Measurements from ENCODE around the gene ANKRD28.

The ANKRD28 gene

DNA sequence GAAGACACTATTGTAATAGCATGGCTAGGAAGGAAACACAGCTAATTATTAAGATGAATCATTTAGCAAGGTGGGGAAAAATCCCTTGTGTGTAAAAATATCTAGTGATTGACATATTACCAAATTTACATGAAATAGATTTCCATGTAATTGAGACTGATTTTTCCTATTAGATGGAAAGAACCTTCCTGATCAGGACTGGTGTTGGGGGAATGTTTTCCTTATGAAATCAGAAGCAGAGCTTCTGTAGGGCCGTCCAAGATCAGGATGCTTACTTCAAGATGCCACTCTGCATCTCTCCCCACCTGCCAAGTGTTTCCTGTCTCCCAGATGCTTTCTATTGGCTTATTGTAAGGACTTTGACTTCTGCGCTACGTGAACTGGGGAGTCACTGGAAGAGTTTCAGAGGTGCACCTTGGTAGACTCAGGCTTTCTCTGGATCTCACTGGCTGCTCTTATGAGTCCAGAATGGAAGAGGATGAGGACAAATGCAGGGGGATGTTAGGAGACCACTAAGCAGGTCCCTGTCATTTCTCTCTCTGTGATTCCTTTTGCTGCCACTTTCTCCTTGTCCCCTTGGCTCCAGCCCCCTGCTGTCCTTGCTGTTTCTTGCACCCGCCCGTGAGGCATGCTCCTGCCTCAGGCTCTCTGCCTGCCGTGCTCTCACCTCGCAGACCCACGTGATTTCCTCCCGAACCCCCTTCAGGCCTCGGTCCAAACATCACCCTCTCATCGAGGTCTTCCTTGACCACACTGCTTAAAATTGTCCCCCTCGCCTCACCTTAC lies 166.2 kb downstream of the ANKRD28 start:
- Histone ChIP-seq H4K8ac (ENCODE audit: low read depth, low read length) (no peak overlapping the region), H3K79me2 (ENCODE audit: control insufficient read depth, insufficient read depth, low read length) (no peaks in the 10 kb centered on the region), H3K79me1 (ENCODE audit: low read length) (no peaks in the 10 kb centered on the region), H2AK5ac (ENCODE audit: low read length) (no peak overlapping the region), H3K23ac (ENCODE audit: low read length) (no peak overlapping the region), H3K4me2 (ENCODE audit: low read length) (no peak overlapping the region), H3K18ac (ENCODE audit: low read length) (no peak overlapping the region), H2BK120ac (ENCODE audit: low read depth, low read length) (no peak overlapping the region), H3K4me3 (ENCODE audit: low read length) (no peak overlapping the region), H3K56ac (ENCODE audit: low read length) (peak overlapping the region; percentile 11), H3K36me3 (ENCODE audit: control insufficient read depth, insufficient read depth, low read length) (no peaks in the 10 kb centered on the region), H3K27me3 (ENCODE audit: insufficient read depth, low read length, poor library complexity) (no peaks in the 10 kb centered on the region), H2BK15ac (replicated peaks; ENCODE audit: low read depth) (no peak overlapping the region), H3K4ac (ENCODE audit: low read depth, low read length) (no peak overlapping the region), H3K9ac (ENCODE audit: low read length) (no peak overlapping the region), H3K4me1 (ENCODE audit: control insufficient read depth, low read depth, low read length) (no peaks in the 10 kb centered on the region), H4K5ac (ENCODE audit: low read length) (no peak overlapping the region), H2BK5ac (ENCODE audit: low read length) (no peak overlapping the region), H3K27ac (ENCODE audit: low read depth, low read length) (no peak overlapping the region)
- DNase-seq, result peak; percentile 53
- no CpG with 5 or more reads among the region's 12 CpGs for WGBS (ENCODE audit: extremely low coverage, insufficient coverage, low lambda C conversion rate)

DNA sequence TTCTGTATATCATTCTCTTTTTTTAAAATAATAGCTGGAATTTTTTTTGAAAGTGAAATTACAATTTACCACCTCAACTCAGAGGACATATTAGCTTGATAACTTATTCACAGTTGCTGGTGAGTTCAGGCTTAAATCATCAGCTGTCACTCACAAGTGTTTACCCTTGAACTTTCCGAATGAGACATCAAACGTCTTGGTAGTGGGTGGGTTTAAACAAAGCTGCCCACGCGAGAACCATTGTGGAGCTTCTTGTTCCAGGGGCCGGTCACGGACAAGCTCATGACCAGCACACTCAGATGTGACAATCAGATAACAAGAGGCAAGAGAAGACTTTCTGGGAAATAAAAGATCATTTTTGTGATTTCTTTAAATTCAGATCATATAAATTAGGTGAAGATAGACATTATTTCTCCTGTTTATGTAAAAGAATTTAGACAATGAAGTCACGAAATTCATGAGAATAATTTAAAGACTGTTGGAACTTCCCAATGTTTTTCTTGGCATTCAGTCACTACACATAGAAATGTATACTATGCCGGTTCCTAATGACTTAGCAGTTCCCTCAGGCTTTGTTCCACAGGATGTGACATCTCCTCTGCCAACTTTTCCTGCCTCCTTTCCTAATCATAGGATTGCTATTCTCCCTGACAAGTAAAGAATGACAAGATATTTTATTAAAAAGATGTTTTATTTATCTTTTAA lies 167.0 kb downstream of the ANKRD28 start:
- H4K5ac ChIP-seq (ENCODE audit: low read length), result no peak overlapping the region
- H3K4me1 ChIP-seq (ENCODE audit: control insufficient read depth, low read depth, low read length), result no peaks in the 10 kb centered on the region
- no peak overlapping the region for H3K27ac ChIP-seq (ENCODE audit: low read depth, low read length)
- no peak overlapping the region for H4K8ac ChIP-seq (ENCODE audit: low read depth, low read length)
- H2BK5ac ChIP-seq (ENCODE audit: low read length), result no peak overlapping the region
- no peak overlapping the region for H3K4me2 ChIP-seq (ENCODE audit: low read length)
- no peak overlapping the region for H3K18ac ChIP-seq (ENCODE audit: low read length)
- no peak overlapping the region for H2BK120ac ChIP-seq (ENCODE audit: low read depth, low read length)
- H3K36me3 ChIP-seq (ENCODE audit: control insufficient read depth, insufficient read depth, low read length), result no peaks in the 10 kb centered on the region
- H3K9ac ChIP-seq (ENCODE audit: low read length), result no peak overlapping the region
- no peak overlapping the region for H2BK15ac ChIP-seq (replicated peaks; ENCODE audit: low read depth)
- H3K23ac ChIP-seq (ENCODE audit: low read length), result no peak overlapping the region
- H2AK5ac ChIP-seq (ENCODE audit: low read length), result no peak overlapping the region
- no peaks in the 10 kb centered on the region for H3K79me2 ChIP-seq (ENCODE audit: control insufficient read depth, insufficient read depth, low read length)
- no peak overlapping the region for H3K56ac ChIP-seq (ENCODE audit: low read length)
- H3K79me1 ChIP-seq (ENCODE audit: low read length), result no peaks in the 10 kb centered on the region
- no peak overlapping the region for H3K4me3 ChIP-seq (ENCODE audit: low read length)
- H3K4ac ChIP-seq (ENCODE audit: low read depth, low read length), result no peak overlapping the region
- H3K27me3 ChIP-seq (ENCODE audit: insufficient read depth, low read length, poor library complexity), result no peaks in the 10 kb centered on the region
- no CpG with 5 or more reads among the region's 8 CpGs for WGBS (ENCODE audit: extremely low coverage, insufficient coverage, low lambda C conversion rate)
- DNase-seq, result peak; percentile 87

DNA sequence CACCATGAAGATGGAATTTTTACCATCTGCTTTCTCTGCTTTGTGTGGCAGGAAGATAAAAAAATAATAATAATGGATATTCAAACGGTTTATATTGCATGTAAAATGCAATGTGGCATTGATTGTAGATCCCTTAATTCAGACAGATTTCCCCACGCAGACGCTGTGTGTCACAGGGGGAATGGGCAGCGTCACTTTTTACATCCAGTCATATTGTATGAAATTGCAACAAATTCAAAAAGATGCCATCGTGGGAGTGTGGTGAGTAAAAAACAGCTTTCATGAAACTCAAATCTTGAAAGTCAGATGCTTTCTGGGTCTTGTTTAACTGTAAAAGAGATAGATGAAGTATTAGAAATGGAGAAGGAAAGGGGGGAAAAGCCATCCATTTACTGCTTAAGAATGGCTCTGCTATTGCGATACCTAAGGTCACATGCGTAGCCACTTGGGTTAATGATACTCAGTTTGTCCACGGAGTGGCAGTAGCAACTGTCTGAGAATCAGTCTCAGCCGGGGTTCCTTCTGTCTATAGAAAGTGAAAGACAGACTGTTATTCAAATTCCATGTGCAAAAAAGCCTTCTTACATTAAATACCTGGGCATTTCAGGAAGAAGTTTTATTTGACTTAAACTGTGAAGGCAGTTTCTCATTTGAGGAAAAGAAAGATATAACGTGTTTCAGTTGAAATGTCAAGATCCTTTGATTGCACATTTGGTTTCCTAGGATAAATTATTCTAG lies 167.8 kb downstream of the ANKRD28 start:
- H3K79me1 ChIP-seq (ENCODE audit: low read length), result no peaks in the 10 kb centered on the region
- no peaks in the 10 kb centered on the region for H3K79me2 ChIP-seq (ENCODE audit: control insufficient read depth, insufficient read depth, low read length)
- no peak overlapping the region for H3K4me3 ChIP-seq (ENCODE audit: low read length)
- no peak overlapping the region for H2BK15ac ChIP-seq (replicated peaks; ENCODE audit: low read depth)
- no peak overlapping the region for H3K4ac ChIP-seq (ENCODE audit: low read depth, low read length)
- no peaks in the 10 kb centered on the region for H3K36me3 ChIP-seq (ENCODE audit: control insufficient read depth, insufficient read depth, low read length)
- H3K4me1 ChIP-seq (ENCODE audit: control insufficient read depth, low read depth, low read length), result no peaks in the 10 kb centered on the region
- H3K27ac ChIP-seq (ENCODE audit: low read depth, low read length), result no peak overlapping the region
- DNase-seq, result peak; percentile 89
- H4K8ac ChIP-seq (ENCODE audit: low read depth, low read length), result no peak overlapping the region
- no peak overlapping the region for H3K23ac ChIP-seq (ENCODE audit: low read length)
- no peak overlapping the region for H2BK5ac ChIP-seq (ENCODE audit: low read length)
- H4K5ac ChIP-seq (ENCODE audit: low read length), result no peak overlapping the region
- no peak overlapping the region for H3K18ac ChIP-seq (ENCODE audit: low read length)
- no CpG with 5 or more reads among the region's 10 CpGs for WGBS (ENCODE audit: extremely low coverage, insufficient coverage, low lambda C conversion rate)
- H3K56ac ChIP-seq (ENCODE audit: low read length), result no peak overlapping the region
- no peak overlapping the region for H3K9ac ChIP-seq (ENCODE audit: low read length)
- no peak overlapping the region for H3K4me2 ChIP-seq (ENCODE audit: low read length)
- H2AK5ac ChIP-seq (ENCODE audit: low read length), result no peak overlapping the region
- H3K27me3 ChIP-seq (ENCODE audit: insufficient read depth, low read length, poor library complexity), result no peaks in the 10 kb centered on the region
- no peak overlapping the region for H2BK120ac ChIP-seq (ENCODE audit: low read depth, low read length)

DNA sequence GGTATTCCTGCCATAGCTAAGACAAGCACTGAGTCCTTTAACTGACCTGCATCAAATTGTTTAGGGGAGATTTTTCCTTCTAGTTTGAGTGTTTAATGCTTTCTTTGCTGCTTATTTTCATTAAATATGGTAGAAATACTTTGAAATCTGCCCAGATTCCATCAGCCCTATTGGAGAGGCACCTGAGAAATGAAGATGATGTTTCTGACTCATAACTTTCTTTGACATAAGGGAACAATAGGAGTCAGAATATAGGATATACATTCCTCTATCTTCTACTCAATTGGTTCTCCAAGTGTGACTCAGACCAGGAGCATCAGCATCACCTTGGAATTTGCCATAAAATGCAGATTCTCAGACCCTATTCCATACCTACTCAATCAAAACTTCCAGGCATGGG lies 168.8 kb downstream of the ANKRD28 start:
- H3K4me1 ChIP-seq (ENCODE audit: control insufficient read depth, low read depth, low read length), result no peaks in the 10 kb centered on the region
- H2AK5ac ChIP-seq (ENCODE audit: low read length), result no peak overlapping the region
- H3K4me2 ChIP-seq (ENCODE audit: low read length), result no peak overlapping the region
- no peak overlapping the region for H3K18ac ChIP-seq (ENCODE audit: low read length)
- H4K5ac ChIP-seq (ENCODE audit: low read length), result no peak overlapping the region
- H3K4ac ChIP-seq (ENCODE audit: low read depth, low read length), result no peak overlapping the region
- no peak overlapping the region for H2BK120ac ChIP-seq (ENCODE audit: low read depth, low read length)
- no peaks in the 10 kb centered on the region for H3K27me3 ChIP-seq (ENCODE audit: insufficient read depth, low read length, poor library complexity)
- no peak overlapping the region for H3K56ac ChIP-seq (ENCODE audit: low read length)
- no peak overlapping the region for H4K8ac ChIP-seq (ENCODE audit: low read depth, low read length)
- H2BK15ac ChIP-seq (replicated peaks; ENCODE audit: low read depth), result no peak overlapping the region
- DNase-seq, result peak; percentile 74
- no peak overlapping the region for H3K23ac ChIP-seq (ENCODE audit: low read length)
- no peaks in the 10 kb centered on the region for H3K79me1 ChIP-seq (ENCODE audit: low read length)
- no peak overlapping the region for H3K4me3 ChIP-seq (ENCODE audit: low read length)
- H3K9ac ChIP-seq (ENCODE audit: low read length), result no peak overlapping the region
- no peak overlapping the region for H2BK5ac ChIP-seq (ENCODE audit: low read length)
- H3K27ac ChIP-seq (ENCODE audit: low read depth, low read length), result no peak overlapping the region
- no peaks in the 10 kb centered on the region for H3K36me3 ChIP-seq (ENCODE audit: control insufficient read depth, insufficient read depth, low read length)
- no peaks in the 10 kb centered on the region for H3K79me2 ChIP-seq (ENCODE audit: control insufficient read depth, insufficient read depth, low read length)

DNA sequence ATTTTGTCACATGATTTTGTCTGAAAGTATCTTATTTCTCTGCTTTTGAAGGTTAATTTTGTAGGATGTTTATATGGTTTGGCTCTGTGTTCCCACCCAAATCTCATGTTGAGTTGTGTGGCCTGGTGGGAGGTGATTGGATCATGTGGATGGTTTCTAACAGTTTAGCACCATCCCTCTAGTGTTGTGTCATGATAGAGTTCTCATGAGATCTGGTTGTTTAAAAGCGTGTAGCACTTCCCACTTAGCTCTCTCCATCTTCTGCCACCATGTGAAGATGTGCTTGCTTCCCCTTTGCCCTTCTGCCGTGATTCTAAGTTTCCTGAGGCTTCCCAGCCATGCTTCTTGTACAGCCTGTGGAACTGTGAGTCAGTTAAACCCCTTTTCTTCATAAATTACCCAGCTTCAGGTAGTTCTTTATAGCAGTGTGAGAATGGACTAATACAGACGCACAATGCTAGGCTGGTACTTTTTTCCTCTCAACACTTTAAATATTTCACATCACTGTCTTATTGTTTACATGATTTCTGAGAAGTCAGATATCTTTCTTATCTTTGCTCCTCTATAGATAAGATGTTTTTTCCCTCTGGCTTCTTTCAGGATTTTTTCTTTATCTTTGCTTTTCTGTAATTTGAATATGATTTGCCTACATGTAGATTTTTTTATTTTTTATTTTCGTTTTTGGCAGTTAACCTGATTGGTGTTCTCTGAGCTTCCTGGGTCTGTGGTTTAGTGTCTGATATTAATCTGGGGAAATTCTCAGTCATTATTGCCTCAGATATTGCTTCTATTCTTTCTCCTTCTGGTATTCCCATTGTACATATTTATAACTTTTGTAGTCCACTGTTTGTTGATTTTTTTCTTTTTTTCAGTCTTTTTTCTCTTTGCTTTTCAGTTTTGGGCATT lies 174.0 kb downstream of the ANKRD28 start:
- no peak overlapping the region for H3K4me2 ChIP-seq (ENCODE audit: low read length)
- no peak for DNase-seq
- H3K4me1 ChIP-seq (ENCODE audit: control insufficient read depth, low read depth, low read length), result no peaks in the 10 kb centered on the region
- H3K4ac ChIP-seq (ENCODE audit: low read depth, low read length), result no peak overlapping the region
- H4K5ac ChIP-seq (ENCODE audit: low read length), result no peak overlapping the region
- no peak overlapping the region for H2AK5ac ChIP-seq (ENCODE audit: low read length)
- no peaks in the 10 kb centered on the region for H3K79me2 ChIP-seq (ENCODE audit: control insufficient read depth, insufficient read depth, low read length)
- no peak overlapping the region for H3K9ac ChIP-seq (ENCODE audit: low read length)
- H3K56ac ChIP-seq (ENCODE audit: low read length), result no peak overlapping the region
- H2BK5ac ChIP-seq (ENCODE audit: low read length), result no peak overlapping the region
- H3K79me1 ChIP-seq (ENCODE audit: low read length), result no peaks in the 10 kb centered on the region
- no peaks in the 10 kb centered on the region for H3K27me3 ChIP-seq (ENCODE audit: insufficient read depth, low read length, poor library complexity)
- WGBS (ENCODE audit: extremely low coverage, insufficient coverage, low lambda C conversion rate), result no CpG with 5 or more reads among the region's 4 CpGs
- no peak overlapping the region for H3K18ac ChIP-seq (ENCODE audit: low read length)
- no peak overlapping the region for H3K4me3 ChIP-seq (ENCODE audit: low read length)
- no peak overlapping the region for H2BK120ac ChIP-seq (ENCODE audit: low read depth, low read length)
- H2BK15ac ChIP-seq (replicated peaks; ENCODE audit: low read depth), result no peak overlapping the region
- no peaks in the 10 kb centered on the region for H3K36me3 ChIP-seq (ENCODE audit: control insufficient read depth, insufficient read depth, low read length)
- no peak overlapping the region for H3K27ac ChIP-seq (ENCODE audit: low read depth, low read length)
- no peak overlapping the region for H4K8ac ChIP-seq (ENCODE audit: low read depth, low read length)
- H3K23ac ChIP-seq (ENCODE audit: low read length), result no peak overlapping the region

Measured in mesendoderm (in vitro differentiated cells).